HG02938 (cell line): Measurements from ENCODE around the gene VSIR.

Experiments used
- ATAC-seq: cut with Tn5 transposase; IDR thresholded peaks from one replicate; pipeline ENCODE4 v1.9.1; 2021; ENCODE audit warnings: mild to moderate bottlenecking, moderate library complexity; ENCODE audit not compliant: unreplicated experiment

VSIR gene

DNA sequence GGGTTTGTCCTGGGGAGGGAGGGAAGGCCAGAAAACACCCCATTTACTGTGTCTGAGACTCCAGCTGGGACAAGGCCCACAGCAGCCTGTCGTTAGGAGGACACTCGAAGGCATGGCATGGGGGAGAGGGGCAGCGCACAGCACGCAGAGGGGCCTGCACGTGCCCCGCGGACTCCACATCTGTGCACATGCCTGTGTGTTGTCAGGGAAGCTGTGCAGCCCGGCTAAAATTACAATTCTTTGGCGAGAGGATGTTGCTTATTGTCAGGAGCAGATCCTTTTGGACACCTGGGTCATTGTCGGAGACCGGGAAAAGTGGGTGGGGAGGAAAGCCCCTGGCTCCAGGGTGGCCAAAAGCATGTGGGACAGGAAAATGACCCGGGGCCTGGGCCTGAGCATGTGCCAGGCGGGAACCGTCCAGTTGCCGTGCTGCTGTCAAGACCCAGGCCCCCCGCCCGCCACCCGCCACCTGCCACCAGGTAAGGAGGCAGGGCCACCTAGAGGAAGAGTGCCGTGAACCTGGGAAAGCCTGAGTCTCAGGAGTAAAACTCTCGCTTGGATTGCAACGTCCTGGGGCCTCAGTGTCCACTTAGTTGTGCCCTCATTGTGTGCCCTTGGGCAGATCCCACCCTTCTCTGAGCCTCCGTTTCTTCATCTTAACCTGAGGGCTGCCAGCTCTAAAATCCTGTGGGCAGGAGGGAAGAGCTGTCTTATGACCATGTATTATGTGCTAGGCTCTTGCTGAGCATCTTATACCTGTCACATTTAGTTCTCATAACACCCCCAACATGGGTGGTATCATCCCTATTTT is 7.2 kb downstream of the VSIR start:
- no peak for ATAC-seq

DNA sequence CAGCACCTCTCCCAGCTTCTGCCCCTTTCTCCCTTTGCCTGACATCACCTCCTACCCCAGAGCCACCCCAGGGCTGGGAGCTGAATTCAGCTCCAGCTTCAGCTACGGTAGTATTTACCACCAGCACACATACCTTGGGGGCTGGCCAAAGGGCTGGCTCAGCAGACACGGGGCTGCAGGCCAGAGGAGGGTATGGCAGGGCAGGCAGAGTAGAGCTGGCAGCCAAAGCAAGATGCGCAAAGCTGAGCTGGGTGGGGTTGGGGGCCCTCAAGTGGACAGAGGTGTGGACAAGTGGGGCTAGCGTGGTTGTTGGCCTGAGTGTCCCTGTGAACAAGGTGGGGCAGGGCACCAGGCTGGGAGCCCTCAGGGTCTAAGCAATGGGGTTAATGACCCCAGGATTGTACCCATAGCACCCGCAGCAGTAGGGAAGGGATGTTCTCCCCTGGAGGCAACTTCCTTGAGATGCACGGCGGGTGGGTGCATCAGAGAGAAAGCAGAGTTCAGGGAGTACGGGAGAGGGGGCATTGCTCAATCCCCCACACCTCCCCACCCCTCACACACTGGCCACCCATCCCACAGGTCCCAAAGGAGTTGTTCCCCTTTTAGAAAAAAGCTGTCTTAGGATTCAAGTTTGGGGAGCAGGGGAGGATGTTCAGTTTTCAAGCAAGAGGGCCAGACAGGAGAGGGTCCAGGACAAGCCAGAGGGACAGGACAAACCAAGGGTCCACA is 8.0 kb downstream of the VSIR start:
- no peak for ATAC-seq

DNA sequence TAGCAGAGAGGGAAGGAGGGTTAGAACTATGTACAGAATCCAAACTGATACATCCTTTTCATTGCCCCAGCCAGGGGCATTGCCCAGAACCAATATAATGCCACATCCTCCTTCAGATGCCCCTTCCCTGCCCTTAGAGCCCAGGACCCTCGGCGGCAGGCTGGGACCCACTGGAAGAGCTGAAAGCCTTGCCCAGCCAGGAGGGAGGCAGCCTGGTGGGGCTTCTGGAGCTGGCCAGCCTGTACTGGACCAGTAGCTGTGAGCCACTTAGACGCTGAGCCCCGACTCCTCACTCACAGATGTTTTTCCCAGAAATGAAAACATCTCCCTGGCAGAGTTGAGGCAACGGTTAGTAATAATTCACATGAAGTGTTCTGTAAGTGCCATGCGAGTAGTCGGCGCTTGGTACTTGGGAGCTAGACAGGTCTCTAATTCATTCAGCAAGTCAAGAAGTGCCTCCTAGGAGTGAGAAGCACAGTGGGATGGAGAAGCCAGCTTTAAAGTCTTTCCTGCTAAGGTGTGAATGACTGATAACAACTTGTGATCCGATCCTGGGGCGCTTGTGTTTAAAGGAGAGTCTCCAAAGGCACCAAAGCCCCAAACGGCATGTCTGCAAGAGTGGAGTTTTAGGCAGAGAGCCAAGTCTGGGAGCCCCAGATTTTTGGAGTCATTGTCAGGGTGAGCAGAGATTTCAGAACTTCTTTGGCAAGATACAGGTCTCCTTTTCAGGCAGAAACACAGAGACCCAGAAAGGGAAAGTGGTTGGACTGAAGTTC is 9.8 kb downstream of the VSIR start:
- ATAC-seq = no peak

DNA sequence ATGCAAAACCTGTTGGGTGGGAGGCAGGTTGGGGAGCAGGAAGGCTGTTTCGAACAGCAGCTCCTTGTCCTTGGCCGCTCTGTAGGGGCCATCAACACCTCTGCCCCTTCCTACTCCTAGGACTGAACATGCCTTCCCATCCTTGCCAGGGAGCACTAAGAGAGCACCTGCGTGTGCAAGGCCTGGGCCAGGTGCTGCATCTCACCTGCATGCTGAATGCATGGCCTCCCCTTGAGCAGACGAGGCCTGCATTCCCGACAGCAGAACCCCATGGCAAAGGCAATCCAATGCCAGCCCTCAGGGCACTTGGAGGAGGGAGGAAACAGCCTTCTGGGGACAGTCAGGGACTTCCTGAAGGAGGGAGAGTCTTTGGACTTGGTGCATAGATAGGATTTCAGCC is 11.0 kb downstream of the VSIR start:
- ATAC-seq = no peak

DNA sequence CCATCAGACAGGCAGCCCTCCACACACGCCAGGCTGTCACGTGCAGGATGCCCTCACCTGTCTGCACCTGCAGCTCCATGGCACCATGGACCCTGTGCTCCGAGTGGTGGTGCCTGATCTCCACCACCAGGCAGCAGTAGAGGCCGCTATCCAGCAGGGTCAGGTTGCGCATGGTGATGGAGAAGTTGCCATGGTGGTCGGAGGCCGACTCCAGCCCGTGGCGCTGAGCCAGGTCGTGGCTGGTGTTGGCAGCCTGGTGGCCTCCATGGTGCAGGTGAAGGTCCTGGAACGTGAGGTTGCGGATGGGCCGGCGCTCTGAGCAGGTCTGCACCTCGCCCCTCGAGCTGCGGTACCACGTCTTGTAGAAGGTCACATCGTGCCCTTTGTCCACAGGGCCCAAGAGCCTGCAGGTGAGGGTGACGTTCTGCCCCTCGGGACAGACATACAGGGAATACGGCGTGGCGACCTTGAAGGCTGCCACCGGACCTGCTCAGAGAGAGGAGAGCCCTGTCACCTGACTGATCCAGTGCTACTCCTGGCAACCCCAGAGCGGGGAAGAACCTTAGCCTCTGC is 11.7 kb downstream of the VSIR start:
- no peak for ATAC-seq

DNA sequence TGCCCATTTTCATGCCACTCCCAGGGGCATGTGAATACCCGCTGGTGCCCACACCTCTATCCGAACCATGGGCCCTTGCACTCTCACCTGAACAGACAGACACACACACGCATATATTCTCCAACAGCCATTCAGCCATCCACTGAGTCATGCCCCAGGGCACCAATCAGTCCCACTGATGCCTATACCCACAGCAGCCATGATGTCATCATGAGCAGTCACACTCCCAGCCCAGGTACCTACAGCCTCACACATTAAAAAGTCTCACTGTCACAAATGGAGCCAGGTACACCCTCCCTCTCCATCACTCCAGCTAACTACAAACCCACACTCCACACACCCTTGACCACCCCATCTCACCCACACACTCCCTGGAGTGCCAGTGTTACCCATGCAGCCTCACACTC is 12.2 kb downstream of the VSIR start:
- no peak for ATAC-seq

DNA sequence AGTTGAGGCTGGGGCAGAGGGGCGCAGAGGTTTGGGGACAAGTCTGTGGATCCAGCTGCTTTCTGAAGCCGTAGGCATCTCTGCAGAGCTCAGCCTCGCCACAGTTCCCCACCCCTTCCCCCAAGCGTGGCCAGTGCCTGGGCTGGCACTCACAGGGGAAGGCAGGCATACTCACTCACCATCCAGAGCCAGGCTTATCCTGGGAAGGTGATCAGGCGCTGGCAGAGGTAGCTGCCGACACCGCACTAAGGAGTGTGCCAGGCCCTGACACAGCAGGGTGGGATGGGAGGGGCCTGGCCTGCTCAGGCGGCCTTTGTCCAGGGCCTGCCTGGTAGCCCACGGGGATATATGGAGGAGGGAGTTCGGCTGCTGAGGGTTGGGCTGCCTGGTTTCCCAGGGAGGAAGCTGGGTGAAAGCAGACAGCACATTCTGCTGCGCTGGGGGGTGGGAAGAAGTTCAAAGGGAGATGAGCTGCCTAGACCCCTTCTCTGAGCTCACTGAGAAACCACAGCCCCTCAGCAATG is 15.9 kb downstream of the VSIR start:
- ATAC-seq = no peak

DNA sequence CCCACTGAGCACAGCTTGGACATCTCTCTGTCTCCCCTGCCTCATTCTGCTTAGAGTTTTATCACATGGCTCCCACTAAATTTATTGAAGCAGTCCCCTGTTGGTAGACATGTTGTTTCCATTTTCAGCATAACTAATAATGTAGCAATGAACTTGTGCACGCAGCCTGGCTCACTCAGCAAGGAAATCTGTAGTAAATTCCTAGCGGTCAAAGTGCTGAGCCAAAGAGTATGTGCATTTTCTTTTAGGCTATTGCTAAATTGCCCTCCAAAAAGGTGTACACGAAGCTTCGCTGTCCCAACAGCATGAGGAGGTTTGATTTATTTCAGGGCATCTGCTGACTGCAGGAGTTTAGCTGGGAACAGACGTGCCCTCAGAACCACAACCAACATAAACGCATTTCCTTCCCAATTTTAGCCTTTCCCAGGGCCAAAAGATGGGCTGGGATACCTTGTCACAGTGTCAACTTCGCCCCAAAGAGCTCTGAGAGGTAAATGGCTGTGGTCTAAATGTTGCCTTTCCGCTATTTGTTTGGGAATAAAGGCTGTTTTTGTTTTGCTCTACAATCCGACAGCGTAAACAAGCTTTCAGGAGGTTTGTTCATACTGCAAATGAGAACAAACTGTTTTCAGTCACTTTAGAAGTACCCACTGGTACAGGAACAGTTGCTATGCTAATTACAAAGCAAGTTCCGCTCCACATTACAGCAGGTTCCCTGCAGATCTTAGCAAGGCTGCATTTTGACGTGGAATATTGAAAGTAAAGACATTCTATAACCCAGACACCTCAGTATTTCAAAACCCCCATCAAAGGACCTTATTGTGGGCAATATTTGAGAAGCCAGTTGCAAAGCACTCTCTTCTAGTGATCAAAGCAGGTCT is 16.8 kb downstream of the VSIR start:
- ATAC-seq = no peak

DNA sequence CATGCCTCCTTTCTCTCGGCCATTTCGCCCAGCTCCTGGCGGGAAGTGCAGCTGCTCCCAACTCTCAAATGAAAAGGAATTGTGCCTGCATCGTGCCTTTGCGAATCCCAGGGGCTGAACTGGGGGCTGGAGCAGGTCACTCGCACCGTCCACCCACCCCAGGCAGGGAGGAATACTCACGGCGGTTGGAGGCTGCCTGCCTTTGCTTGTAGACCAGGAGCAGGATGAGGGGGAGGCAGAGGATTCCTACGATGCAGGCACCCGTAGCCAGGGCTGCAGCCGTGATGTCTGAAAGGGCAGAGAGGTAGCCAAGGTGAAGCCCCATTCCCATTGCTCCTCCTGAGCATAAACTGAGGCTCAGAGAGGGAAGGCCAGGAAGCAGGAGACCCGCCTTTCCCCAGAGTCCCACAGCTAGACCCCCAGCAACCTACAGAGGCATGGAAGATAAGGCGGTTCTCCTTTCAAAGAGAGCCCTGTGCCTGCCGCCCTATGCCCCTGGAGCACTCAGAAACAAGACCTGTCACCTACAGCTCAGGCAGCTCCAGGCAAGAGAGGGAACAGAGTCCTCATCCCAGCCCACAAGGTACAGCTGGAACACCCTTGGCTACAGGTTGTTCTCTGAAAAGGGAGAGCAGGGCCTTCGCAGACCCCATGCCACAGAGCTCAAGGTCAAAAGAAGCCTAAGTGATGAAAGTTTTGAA is 18.0 kb downstream of the VSIR start:
- no peak for ATAC-seq

DNA sequence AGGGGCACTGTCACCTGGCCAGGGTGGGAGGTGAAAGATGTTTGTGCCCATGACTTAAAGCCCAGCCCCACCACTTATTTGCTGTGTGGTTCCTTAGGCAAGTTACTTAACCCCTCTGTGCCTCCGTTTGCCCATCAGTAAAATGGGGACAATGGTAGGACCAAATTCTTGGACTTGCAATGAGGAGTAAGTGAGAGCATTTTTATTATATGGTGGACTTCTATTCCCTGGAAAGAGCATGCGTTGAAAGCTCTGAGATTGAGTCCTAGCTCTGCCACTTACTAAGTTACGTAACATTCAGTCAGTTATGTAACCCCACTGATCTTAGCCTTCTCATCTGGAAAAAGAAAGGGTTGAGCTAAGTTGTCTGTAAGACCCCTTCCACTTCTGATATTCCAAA is 18.8 kb downstream of the VSIR start:
- no peak for ATAC-seq

DNA sequence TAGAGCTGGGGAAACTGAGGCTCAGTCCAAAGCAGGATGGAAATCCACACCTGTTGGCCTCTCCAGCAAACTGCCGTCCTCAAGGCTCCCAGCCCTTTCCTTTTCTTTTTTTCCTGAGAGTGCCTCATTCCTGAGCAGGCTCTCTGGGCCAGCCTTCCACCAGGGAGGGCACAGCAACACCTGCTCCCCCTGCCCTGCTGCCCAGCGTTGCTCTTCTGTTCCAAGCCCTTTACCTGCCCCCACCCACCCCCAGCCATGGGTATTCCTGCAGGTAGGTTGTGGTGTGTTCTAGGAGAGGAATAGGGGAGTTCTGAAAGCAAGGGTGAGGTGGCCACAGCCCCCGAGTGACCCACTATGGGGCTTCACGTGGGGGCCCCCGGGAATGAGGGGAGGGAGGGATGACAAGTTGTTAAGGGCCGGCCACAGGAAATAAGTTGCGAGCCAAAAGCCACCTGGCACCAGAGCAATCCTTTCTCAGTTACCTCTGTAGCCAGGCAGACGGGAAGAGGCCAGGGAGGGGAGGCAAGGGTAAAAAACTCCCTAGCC is 19.3 kb downstream of the VSIR start:
- ATAC-seq = no peak

DNA sequence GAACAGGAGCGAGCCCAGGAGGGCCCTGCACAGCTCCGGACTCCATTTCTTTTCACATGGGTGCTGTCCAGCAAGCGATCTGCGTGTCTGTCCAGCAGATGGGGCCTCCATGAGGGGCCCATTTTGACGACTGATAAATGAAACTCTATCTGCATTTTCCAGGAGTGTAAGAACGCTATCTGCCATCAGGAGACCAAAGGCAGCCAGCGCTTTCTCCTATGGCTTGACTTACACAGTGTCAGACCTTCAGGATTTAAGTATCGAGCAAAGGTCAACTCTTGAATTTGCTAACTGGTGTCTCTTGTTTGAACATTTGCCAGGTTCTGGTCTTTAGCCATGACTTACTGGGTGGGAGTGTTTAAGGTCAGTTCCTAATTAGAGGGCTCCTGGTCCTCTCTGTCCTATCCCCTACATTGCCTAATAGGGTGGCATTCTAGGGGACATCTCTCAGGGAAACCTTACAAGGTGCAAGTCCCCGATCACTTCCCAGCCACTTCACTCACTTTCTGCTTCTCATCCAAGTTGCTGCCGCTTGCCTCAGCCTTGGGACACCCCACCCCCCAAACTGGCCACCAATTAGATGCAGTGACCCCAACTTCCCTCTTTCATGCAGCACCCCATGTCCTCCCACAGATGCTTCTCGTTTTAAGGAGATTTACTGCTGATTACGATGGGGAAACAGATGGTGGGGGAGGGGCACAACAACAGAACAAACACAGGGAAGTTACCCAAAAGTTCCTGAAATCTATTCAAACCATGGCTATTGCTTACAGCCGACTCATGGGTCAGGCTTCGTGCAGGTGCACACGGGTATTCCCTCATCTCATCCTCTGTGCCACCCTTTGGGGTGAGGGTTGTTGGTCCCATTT is 20.0 kb downstream of the VSIR start:
- no peak for ATAC-seq

DNA sequence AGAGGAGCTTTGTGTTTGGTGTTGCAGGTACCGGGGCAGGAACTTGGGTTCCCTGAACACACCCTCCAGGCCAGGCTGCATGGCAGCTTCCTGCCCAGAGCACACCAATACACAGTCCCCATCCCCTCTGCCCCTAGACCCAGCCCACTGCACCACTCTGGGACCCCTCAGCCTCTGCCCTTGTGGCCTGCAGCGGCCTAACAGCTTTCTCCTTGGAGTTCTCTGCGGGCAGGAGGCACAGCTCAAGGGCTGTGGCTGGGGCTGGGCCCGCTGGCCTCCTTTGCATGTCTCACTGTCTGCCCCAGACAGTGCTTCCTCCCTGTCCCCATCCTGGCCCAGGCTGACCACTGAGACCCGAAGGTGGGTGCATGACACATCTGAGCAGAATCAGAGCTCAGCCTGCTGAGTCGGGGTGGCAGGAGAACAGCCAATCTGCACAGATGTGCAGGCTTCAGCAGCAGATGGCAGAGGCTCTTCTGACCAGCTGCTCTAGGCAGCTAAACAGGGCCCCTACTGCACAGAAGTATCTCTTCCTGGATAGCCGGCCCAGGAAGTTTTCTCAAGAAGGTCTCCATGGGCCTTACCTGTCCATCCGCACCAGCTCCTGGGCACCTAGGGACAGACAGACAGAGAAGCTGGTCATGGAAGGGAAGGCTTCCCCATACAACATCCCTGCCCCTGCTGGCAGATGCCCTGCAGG is 20.8 kb downstream of the VSIR start:
- ATAC-seq = no peak

DNA sequence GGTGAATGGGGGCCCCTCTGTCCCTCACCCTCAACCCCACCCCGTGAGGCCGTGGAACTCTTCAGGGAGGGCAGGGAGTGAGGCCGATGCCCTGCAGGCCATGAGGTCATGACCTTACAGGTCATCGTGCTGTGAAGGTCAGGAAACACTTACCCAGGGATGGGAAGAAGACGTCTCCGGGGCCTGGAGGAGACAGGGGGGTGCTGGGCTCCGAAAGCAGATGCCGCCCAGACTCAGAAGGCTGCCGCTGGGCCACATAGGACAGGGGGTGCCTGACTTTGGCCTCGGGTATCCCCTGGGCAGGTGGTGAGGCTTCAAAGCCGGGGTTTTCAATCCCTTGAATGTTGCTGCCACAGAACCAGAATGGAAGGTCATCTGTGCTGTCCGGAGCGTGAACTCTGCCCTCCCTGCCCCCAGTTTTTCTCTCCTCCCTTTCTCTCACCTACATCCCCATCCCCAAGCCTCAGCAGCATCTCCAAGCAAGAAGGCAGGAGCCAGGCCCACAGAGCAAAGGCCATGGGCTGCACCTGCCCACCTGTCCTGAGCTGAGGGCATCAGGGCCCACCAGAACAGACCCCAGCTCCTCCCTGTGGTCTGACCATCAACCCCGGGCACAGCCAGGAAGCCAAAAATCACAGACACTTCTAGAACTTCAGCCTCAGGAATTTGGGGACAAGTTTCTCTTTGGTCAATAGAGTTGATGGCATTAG is 21.6 kb downstream of the VSIR start:
- ATAC-seq = no peak

DNA sequence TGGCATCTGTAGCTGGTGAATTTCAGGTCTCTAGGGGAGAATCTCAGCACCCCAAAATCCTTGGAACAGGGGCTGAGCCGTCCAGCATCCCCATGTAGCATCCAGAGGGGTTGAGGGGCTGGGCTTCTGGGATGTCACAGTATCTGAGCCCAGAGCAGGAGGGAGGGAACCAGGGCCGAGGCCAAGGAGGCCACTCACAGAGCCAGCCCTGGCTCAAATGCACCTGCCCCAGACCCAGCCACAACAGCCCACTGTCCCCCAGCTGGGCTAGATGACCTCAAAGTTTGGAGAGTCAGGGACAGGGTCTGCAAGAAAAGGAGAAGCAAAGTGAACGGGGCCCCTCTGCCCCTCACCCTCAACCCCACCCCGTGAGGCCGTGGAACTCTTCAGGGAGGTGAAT is 22.3 kb downstream of the VSIR start:
- no peak for ATAC-seq

DNA sequence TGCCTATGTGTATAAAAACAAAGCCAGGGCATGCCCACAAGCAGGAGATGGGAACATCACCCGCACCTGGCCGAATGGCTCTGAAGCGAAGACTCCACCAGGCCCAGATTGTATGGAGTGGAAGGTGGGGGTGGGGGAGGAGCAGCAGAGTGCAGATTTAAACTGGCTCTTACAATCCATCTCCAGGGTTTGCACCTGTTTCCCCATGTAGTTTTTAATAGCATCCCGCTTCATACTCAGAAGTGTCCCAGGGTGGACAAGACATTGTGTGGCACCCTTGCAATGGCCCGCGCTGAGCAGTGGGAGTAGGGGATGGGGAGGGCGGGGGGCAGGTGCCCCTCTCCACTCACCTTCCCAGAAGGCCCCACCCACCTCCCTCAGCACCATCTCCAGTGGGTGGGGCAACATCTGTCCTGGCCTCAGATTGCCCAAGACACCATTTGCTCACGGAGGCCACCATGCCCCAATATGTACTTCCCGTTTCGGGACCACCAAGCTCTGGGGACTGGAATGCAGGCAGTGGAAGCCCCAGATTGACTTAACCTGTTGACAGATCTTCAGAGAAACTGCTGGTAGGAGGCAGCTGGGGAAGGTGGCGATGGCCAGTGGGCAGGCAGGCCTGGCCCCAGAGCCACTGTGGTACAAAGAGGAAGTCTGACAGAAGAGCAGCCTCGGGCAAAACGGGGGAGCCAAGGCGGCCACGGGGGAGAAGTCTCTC is 23.0 kb downstream of the VSIR start:
- ATAC-seq = no peak
